ENCODE measurements around the gene SEPTIN7. TPM values are rescaled to one million over a fixed set of nuclear protein-coding genes. Genes with fewer than 3 reads are reported as not detected.

SEPTIN7 gene
- total and polyA plus RNA-seq, 2 of the 13 experiments (the other 11 are each of a cell fraction or from before 2014, with no cell fraction given): 103 to 129 TPM

DNA sequence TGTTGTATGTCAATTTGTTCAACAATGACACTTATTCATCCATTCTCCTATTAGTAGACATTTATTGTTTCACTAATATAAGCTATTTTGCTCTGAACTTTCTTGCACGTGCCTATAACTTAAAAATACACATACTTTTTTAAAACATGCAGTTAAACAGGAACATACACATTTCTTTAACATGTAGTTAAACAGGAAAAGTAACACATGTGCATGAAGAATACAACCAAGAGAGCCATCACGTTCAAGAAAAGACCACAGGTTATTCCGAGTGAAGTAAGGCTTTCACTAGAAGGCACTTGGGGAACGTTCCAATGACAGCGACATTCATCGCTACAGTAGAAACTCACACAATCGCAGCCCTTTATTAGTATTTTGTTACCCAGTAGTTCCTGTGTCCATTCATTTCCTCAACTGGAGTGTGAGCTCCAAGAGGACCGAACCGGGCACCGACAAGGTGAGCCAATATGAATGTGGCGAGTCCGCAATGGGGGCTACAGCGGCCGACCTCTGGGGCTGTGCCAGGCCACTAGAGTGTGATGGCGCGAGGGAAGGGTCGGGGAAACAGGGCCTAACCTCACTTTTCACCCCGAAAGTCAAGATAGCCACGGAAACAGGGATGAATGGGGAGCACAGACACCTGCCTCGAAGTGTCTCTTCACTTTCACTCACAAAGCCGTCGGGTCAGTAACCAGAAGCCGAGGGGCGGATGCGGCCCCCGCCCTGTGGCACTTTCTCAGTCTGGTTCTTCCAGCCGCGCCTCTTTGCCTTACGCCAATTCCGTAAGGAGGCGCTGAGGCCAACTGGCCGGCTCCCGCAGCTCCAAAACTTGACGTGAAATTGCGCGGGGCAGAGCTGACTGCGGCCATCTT is 775 bp upstream of the SEPTIN7 start (continued):
- TF ChIP-seq, protein P1, sequence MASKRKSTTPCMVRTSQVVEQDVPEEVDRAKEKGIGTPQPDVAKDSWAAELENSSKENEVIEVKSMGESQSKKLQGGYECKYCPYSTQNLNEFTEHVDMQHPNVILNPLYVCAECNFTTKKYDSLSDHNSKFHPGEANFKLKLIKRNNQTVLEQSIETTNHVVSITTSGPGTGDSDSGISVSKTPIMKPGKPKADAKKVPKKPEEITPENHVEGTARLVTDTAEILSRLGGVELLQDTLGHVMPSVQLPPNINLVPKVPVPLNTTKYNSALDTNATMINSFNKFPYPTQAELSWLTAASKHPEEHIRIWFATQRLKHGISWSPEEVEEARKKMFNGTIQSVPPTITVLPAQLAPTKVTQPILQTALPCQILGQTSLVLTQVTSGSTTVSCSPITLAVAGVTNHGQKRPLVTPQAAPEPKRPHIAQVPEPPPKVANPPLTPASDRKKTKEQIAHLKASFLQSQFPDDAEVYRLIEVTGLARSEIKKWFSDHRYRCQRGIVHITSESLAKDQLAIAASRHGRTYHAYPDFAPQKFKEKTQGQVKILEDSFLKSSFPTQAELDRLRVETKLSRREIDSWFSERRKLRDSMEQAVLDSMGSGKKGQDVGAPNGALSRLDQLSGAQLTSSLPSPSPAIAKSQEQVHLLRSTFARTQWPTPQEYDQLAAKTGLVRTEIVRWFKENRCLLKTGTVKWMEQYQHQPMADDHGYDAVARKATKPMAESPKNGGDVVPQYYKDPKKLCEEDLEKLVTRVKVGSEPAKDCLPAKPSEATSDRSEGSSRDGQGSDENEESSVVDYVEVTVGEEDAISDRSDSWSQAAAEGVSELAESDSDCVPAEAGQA (IDR thresholded peaks at IDR 0.05; ENCODE audit: low read depth): no peak
- TF ChIP-seq, protein P1 (CRISPR knock-in tag; IDR thresholded peaks at IDR 0.05; ENCODE audit: borderline replicate concordance): peak; percentile 38; the same call in 1 of the 2 replicates
- TF ChIP-seq TFDP1 (CRISPR knock-in tag; IDR thresholded peaks at IDR 0.05; ENCODE audit: borderline replicate concordance): no peak
- no peak for TF ChIP-seq ASH2L (IDR thresholded peaks at IDR 0.05; ENCODE audit: insufficient read length, low read depth, low read length)
- TF ChIP-seq RBFOX2 (IDR thresholded peaks at IDR 0.05; ENCODE audit: low read depth, low read length): no peak
- TF ChIP-seq FLYWCH1 (CRISPR knock-in tag; IDR thresholded peaks at IDR 0.05): no peak
- TF ChIP-seq, protein P2, sequence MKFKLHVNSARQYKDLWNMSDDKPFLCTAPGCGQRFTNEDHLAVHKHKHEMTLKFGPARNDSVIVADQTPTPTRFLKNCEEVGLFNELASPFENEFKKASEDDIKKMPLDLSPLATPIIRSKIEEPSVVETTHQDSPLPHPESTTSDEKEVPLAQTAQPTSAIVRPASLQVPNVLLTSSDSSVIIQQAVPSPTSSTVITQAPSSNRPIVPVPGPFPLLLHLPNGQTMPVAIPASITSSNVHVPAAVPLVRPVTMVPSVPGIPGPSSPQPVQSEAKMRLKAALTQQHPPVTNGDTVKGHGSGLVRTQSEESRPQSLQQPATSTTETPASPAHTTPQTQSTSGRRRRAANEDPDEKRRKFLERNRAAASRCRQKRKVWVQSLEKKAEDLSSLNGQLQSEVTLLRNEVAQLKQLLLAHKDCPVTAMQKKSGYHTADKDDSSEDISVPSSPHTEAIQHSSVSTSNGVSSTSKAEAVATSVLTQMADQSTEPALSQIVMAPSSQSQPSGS (CRISPR knock-in tag; IDR thresholded peaks at IDR 0.05): no peak
- TF ChIP-seq, protein P3, sequence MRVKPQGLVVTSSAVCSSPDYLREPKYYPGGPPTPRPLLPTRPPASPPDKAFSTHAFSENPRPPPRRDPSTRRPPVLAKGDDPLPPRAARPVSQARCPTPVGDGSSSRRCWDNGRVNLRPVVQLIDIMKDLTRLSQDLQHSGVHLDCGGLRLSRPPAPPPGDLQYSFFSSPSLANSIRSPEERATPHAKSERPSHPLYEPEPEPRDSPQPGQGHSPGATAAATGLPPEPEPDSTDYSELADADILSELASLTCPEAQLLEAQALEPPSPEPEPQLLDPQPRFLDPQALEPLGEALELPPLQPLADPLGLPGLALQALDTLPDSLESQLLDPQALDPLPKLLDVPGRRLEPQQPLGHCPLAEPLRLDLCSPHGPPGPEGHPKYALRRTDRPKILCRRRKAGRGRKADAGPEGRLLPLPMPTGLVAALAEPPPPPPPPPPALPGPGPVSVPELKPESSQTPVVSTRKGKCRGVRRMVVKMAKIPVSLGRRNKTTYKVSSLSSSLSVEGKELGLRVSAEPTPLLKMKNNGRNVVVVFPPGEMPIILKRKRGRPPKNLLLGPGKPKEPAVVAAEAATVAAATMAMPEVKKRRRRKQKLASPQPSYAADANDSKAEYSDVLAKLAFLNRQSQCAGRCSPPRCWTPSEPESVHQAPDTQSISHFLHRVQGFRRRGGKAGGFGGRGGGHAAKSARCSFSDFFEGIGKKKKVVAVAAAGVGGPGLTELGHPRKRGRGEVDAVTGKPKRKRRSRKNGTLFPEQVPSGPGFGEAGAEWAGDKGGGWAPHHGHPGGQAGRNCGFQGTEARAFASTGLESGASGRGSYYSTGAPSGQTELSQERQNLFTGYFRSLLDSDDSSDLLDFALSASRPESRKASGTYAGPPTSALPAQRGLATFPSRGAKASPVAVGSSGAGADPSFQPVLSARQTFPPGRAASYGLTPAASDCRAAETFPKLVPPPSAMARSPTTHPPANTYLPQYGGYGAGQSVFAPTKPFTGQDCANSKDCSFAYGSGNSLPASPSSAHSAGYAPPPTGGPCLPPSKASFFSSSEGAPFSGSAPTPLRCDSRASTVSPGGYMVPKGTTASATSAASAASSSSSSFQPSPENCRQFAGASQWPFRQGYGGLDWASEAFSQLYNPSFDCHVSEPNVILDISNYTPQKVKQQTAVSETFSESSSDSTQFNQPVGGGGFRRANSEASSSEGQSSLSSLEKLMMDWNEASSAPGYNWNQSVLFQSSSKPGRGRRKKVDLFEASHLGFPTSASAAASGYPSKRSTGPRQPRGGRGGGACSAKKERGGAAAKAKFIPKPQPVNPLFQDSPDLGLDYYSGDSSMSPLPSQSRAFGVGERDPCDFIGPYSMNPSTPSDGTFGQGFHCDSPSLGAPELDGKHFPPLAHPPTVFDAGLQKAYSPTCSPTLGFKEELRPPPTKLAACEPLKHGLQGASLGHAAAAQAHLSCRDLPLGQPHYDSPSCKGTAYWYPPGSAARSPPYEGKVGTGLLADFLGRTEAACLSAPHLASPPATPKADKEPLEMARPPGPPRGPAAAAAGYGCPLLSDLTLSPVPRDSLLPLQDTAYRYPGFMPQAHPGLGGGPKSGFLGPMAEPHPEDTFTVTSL (CRISPR knock-in tag; IDR thresholded peaks at IDR 0.05; ENCODE audit: borderline replicate concordance): no peak
- TF ChIP-seq MTF1 (CRISPR knock-in tag; IDR thresholded peaks at IDR 0.05): no peak
- no peak; the same call in 1 of the 2 replicates for TF ChIP-seq NFIC (IDR thresholded peaks at IDR 0.05; ENCODE audit: low read length)
- no peak for TF ChIP-seq YEATS2 (CRISPR knock-in tag; IDR thresholded peaks at IDR 0.05; ENCODE audit: borderline replicate concordance)
- TF ChIP-seq ETV5 (CRISPR knock-in tag; IDR thresholded peaks at IDR 0.05; ENCODE audit: borderline replicate concordance): no peak
- no peak for TF ChIP-seq GTF2F1 (IDR thresholded peaks at IDR 0.05; ENCODE audit: low read length)
- peak; percentile 36; the same call in 1 of the 2 replicates for TF ChIP-seq ZNF124 (CRISPR knock-in tag; IDR thresholded peaks at IDR 0.05)

Measured in HepG2 (cell line).